ENCODE data around the gene POLR3A.
"Not testable (repeated sequence)": the region's sequence is repeated elsewhere in the genome, so short reads cannot be mapped to it uniquely, and the experiment has no call there.

The POLR3A gene

DNA sequence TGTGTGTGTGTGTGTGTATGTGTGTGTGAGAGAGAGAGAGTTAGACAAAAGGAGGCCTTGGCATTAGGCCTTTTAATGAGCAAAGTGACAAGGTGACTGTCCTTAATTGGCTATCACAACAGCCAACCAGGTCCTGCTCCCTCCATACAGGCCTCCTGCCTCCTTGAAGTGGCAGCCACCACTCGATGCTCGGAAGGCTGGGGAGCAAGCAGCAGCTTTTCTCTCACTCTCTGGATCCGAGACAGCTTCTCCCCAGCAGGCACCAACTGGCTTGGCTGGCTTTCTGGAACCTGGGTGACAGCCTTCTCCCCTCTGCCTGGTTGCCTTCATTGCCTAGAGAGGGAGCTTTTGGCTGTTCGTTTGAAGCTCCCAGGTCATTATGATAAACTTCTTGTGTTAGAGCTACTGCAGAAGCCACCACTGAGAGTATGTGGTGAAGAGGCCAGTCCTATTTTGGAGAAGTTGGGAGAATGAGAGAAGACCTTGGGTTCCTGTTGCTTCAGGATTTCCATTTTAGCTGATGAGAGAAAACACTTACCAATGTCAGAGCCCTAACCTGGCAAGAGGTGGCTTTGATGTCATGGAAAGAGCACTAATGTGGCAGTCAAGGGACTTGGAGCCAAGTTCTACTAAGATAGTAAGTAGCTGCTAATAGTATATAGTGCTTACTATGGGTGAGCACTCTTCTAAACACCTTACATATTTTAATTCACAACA is 42.0 kb upstream of the POLR3A start:
- Histone ChIP-seq H3K9ac (ENCODE audit: low read length) (no peak overlapping the region), H3K79me2 (ENCODE audit: control insufficient read depth, insufficient read depth, low read length) (no peaks in the 10 kb centered on the region)

DNA sequence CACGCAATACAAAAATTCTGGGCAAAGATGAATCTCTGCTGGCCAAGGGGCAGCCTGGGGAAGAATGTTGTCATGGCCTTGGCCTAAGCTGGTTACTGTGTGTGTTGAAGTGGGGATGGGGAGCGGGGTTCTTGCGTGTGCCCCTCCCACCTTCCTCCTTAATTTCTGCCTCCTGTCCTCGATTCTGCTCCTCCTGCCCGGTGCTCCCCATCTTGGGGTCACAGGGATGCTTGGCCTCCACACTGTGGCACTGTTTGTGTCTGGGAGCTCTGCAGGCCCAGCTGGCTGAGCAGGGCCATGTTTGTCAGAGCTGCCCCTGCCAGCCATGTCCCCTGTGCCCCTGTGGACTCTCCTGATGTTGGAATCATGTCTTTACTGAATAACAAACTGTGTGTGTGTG is 41.4 kb upstream of the POLR3A start:
- H2BK15ac ChIP-seq (replicated peaks; ENCODE audit: low read depth): no peak overlapping the region
- H3K4me1 ChIP-seq (ENCODE audit: control insufficient read depth, low read depth, low read length): no peaks in the 10 kb centered on the region
- no peaks in the 10 kb centered on the region for H3K36me3 ChIP-seq (ENCODE audit: control insufficient read depth, insufficient read depth, low read length)
- no peaks in the 10 kb centered on the region for H3K79me2 ChIP-seq (ENCODE audit: control insufficient read depth, insufficient read depth, low read length)
- no CpG with 5 or more reads among the region's 5 CpGs for WGBS (ENCODE audit: extremely low coverage, insufficient coverage, low lambda C conversion rate)
- no peak overlapping the region for H2BK120ac ChIP-seq (ENCODE audit: low read depth, low read length)
- H3K4ac ChIP-seq (ENCODE audit: low read depth, low read length): no peak overlapping the region
- no peak overlapping the region for H3K23ac ChIP-seq (ENCODE audit: low read length)
- H4K5ac ChIP-seq (ENCODE audit: low read length): no peak overlapping the region
- H4K8ac ChIP-seq (ENCODE audit: low read depth, low read length): no peak overlapping the region
- H2BK5ac ChIP-seq (ENCODE audit: low read length): no peak overlapping the region
- no peak overlapping the region for H3K9ac ChIP-seq (ENCODE audit: low read length)
- no peak overlapping the region for H3K56ac ChIP-seq (ENCODE audit: low read length)
- no peaks in the 10 kb centered on the region for H3K27me3 ChIP-seq (ENCODE audit: insufficient read depth, low read length, poor library complexity)
- no peak for DNase-seq
- no peaks in the 10 kb centered on the region for H3K79me1 ChIP-seq (ENCODE audit: low read length)
- no peak overlapping the region for H3K18ac ChIP-seq (ENCODE audit: low read length)
- no peak overlapping the region for H2AK5ac ChIP-seq (ENCODE audit: low read length)
- H3K27ac ChIP-seq (ENCODE audit: low read depth, low read length): no peak overlapping the region
- H3K4me2 ChIP-seq (ENCODE audit: low read length): no peak overlapping the region
- H3K4me3 ChIP-seq (ENCODE audit: low read length): no peak overlapping the region

More for the DNA sequence above, 42.0 kb upstream of the POLR3A start:
- no peak overlapping the region for H3K56ac ChIP-seq (ENCODE audit: low read length)
- no CpG with 5 or more reads among the region's 4 CpGs for WGBS (ENCODE audit: extremely low coverage, insufficient coverage, low lambda C conversion rate)
- DNase-seq: no peak
- H3K4ac ChIP-seq (ENCODE audit: low read depth, low read length): no peak overlapping the region
- no peak overlapping the region for H4K5ac ChIP-seq (ENCODE audit: low read length)
- H4K8ac ChIP-seq (ENCODE audit: low read depth, low read length): no peak overlapping the region
- H2BK5ac ChIP-seq (ENCODE audit: low read length): no peak overlapping the region
- H3K36me3 ChIP-seq (ENCODE audit: control insufficient read depth, insufficient read depth, low read length): no peaks in the 10 kb centered on the region
- no peak overlapping the region for H3K27ac ChIP-seq (ENCODE audit: low read depth, low read length)
- H3K27me3 ChIP-seq (ENCODE audit: insufficient read depth, low read length, poor library complexity): no peaks in the 10 kb centered on the region
- no peak overlapping the region for H2BK15ac ChIP-seq (replicated peaks; ENCODE audit: low read depth)
- H3K4me3 ChIP-seq (ENCODE audit: low read length): no peak overlapping the region
- no peak overlapping the region for H3K18ac ChIP-seq (ENCODE audit: low read length)
- H3K79me1 ChIP-seq (ENCODE audit: low read length): no peaks in the 10 kb centered on the region
- H2BK120ac ChIP-seq (ENCODE audit: low read depth, low read length): no peak overlapping the region
- no peak overlapping the region for H3K4me2 ChIP-seq (ENCODE audit: low read length)
- H2AK5ac ChIP-seq (ENCODE audit: low read length): no peak overlapping the region
- H3K23ac ChIP-seq (ENCODE audit: low read length): no peak overlapping the region
- no peaks in the 10 kb centered on the region for H3K4me1 ChIP-seq (ENCODE audit: control insufficient read depth, low read depth, low read length)

DNA sequence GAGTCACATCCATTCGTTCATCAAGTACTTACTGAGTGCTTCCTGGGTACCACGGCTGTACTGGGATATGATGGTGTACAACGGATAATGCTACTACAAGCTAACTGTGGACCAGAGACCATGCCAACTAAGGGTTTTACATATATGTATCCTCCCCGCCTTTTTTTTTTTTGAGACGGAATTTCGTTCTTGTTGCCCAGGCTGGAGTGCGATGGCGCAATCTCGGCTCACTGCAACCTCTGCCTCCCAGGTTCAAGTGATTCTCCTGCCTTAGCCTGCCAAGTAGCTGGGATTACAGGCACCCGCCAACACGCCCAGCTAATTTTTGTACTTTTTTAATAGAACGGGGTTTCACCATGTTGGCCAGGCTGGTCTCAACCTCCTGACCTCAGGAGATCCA is 40.7 kb upstream of the POLR3A start:
- H3K36me3 ChIP-seq (ENCODE audit: control insufficient read depth, insufficient read depth, low read length); H3K18ac ChIP-seq (ENCODE audit: low read length); H3K79me2 ChIP-seq (ENCODE audit: control insufficient read depth, insufficient read depth, low read length); H3K4me2 ChIP-seq (ENCODE audit: low read length); H2BK120ac ChIP-seq (ENCODE audit: low read depth, low read length); H3K79me1 ChIP-seq (ENCODE audit: low read length); H3K4me3 ChIP-seq (ENCODE audit: low read length); H2BK5ac ChIP-seq (ENCODE audit: low read length); H3K27ac ChIP-seq (ENCODE audit: low read depth, low read length); H3K4me1 ChIP-seq (ENCODE audit: control insufficient read depth, low read depth, low read length); H3K56ac ChIP-seq (ENCODE audit: low read length); DNase-seq; H2AK5ac ChIP-seq (ENCODE audit: low read length); H3K27me3 ChIP-seq (ENCODE audit: insufficient read depth, low read length, poor library complexity); H2BK15ac ChIP-seq (replicated peaks; ENCODE audit: low read depth); H3K4ac ChIP-seq (ENCODE audit: low read depth, low read length); H4K8ac ChIP-seq (ENCODE audit: low read depth, low read length); H3K23ac ChIP-seq (ENCODE audit: low read length); H4K5ac ChIP-seq (ENCODE audit: low read length); H3K9ac ChIP-seq (ENCODE audit: low read length): not testable (repeated sequence)
- WGBS (ENCODE audit: extremely low coverage, insufficient coverage, low lambda C conversion rate): no CpG with 5 or more reads among the region's 12 CpGs

DNA sequence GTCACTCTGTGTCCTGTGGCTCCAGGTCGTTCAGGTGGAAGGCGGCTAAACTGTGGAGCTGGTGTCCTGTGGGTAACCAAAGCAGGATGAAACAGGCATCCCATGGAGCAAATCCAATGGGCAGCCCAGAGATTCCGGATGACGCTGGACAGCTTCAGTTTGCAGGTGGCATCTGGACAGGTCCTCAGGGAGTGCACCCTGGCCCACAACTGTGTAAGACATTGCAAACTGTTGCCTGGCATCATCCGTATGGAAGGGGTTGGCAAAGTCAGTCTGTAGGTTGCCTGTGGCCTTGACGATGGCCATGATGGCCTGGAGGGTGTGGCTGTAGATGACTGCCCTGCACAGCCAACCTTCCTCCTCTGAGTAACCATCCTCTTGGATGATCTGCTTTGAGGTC is 39.8 kb upstream of the POLR3A start:
- Histone ChIP-seq H3K18ac (ENCODE audit: low read length) (no peak overlapping the region), H3K4me3 (ENCODE audit: low read length) (no peak overlapping the region), H2AK5ac (ENCODE audit: low read length) (no peak overlapping the region), H3K27ac (ENCODE audit: low read depth, low read length) (no peak overlapping the region), H2BK120ac (ENCODE audit: low read depth, low read length) (no peak overlapping the region), H3K23ac (ENCODE audit: low read length) (no peak overlapping the region), H3K36me3 (ENCODE audit: control insufficient read depth, insufficient read depth, low read length) (no peaks in the 10 kb centered on the region), H3K4ac (ENCODE audit: low read depth, low read length) (no peak overlapping the region), H3K4me1 (ENCODE audit: control insufficient read depth, low read depth, low read length) (no peaks in the 10 kb centered on the region), H4K8ac (ENCODE audit: low read depth, low read length) (no peak overlapping the region), H2BK5ac (ENCODE audit: low read length) (no peak overlapping the region), H3K4me2 (ENCODE audit: low read length) (no peak overlapping the region), H4K5ac (ENCODE audit: low read length) (no peak overlapping the region), H3K56ac (ENCODE audit: low read length) (no peak overlapping the region), H3K79me1 (ENCODE audit: low read length) (no peaks in the 10 kb centered on the region), H3K27me3 (ENCODE audit: insufficient read depth, low read length, poor library complexity) (no peaks in the 10 kb centered on the region), H3K9ac (ENCODE audit: low read length) (no peak overlapping the region), H3K79me2 (ENCODE audit: control insufficient read depth, insufficient read depth, low read length) (no peaks in the 10 kb centered on the region), H2BK15ac (replicated peaks; ENCODE audit: low read depth) (no peak overlapping the region)
- no peak for DNase-seq
- no CpG with 5 or more reads among the region's 6 CpGs for WGBS (ENCODE audit: extremely low coverage, insufficient coverage, low lambda C conversion rate)

DNA sequence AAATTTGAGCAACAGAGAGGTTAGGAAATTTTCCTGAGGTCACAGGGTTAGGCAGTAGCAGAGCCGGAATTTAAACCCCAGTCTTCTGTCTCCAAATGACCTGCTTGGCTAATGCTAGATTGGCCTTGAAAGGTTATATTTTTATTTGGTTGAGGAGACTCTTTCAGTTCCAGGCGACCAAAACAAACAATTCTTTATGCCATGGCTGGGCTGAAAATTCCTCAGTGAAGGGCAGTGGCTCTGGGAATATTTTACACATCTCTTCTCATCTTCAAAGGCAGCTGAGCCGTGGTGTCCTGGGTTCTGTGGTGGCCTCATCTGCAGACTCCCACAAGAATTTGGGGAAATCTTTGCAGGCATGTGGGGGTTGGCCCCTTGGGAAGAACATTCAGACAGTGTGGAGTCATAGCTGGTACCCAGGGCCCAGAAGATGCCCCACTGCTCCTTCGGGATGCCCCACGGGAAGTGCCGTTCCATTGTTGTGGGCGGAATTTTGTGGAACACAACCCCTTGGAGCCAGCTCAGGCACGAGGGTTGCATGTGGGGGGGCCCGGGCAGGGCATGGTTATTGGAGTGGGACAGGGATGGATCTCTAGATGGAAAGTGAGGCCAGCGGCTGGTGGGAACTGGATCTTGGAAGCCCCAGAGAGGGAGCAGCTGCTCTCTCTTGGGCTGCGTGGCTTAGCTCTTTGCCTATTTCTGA is 37.6 kb upstream of the POLR3A start:
- Histone ChIP-seq H3K4me3 (ENCODE audit: low read length) (no peak overlapping the region), H2BK15ac (replicated peaks; ENCODE audit: low read depth) (no peak overlapping the region), H2BK5ac (ENCODE audit: low read length) (no peak overlapping the region), H3K27me3 (ENCODE audit: insufficient read depth, low read length, poor library complexity) (no peaks in the 10 kb centered on the region), H2AK5ac (ENCODE audit: low read length) (no peak overlapping the region), H3K23ac (ENCODE audit: low read length) (no peak overlapping the region), H3K79me1 (ENCODE audit: low read length) (no peaks in the 10 kb centered on the region), H3K9ac (ENCODE audit: low read length) (no peak overlapping the region), H4K5ac (ENCODE audit: low read length) (no peak overlapping the region), H3K4me1 (ENCODE audit: control insufficient read depth, low read depth, low read length) (no peaks in the 10 kb centered on the region), H3K4me2 (ENCODE audit: low read length) (no peak overlapping the region), H3K4ac (ENCODE audit: low read depth, low read length) (no peak overlapping the region), H3K18ac (ENCODE audit: low read length) (no peak overlapping the region), H3K27ac (ENCODE audit: low read depth, low read length) (no peak overlapping the region), H3K56ac (ENCODE audit: low read length) (no peak overlapping the region), H3K79me2 (ENCODE audit: control insufficient read depth, insufficient read depth, low read length) (no peaks in the 10 kb centered on the region), H3K36me3 (ENCODE audit: control insufficient read depth, insufficient read depth, low read length) (no peaks in the 10 kb centered on the region), H2BK120ac (ENCODE audit: low read depth, low read length) (no peak overlapping the region), H4K8ac (ENCODE audit: low read depth, low read length) (no peak overlapping the region)
- DNase-seq: no peak
- no CpG with 5 or more reads among the region's 11 CpGs for WGBS (ENCODE audit: extremely low coverage, insufficient coverage, low lambda C conversion rate)
